ENCODE measurements around the gene PEMT.

Gene PEMT

GRCh38 chr17:17545031-17545820 lies 46.3 kb downstream of the PEMT start:
- H3K27ac ChIP-seq: no peak overlapping the region
- TF ChIP-seq, protein P1, sequence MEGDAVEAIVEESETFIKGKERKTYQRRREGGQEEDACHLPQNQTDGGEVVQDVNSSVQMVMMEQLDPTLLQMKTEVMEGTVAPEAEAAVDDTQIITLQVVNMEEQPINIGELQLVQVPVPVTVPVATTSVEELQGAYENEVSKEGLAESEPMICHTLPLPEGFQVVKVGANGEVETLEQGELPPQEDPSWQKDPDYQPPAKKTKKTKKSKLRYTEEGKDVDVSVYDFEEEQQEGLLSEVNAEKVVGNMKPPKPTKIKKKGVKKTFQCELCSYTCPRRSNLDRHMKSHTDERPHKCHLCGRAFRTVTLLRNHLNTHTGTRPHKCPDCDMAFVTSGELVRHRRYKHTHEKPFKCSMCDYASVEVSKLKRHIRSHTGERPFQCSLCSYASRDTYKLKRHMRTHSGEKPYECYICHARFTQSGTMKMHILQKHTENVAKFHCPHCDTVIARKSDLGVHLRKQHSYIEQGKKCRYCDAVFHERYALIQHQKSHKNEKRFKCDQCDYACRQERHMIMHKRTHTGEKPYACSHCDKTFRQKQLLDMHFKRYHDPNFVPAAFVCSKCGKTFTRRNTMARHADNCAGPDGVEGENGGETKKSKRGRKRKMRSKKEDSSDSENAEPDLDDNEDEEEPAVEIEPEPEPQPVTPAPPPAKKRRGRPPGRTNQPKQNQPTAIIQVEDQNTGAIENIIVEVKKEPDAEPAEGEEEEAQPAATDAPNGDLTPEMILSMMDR (IDR thresholded peaks at IDR 0.05): no peak
- no peak for TF ChIP-seq ZFX (IDR thresholded peaks at IDR 0.05; ENCODE audit: borderline replicate concordance)

GRCh38 chr17:17542906-17543635 lies 48.4 kb downstream of the PEMT start:
- no peak overlapping the region for H3K27ac ChIP-seq
- TF ChIP-seq, protein P1 (IDR thresholded peaks at IDR 0.05): no peak
- TF ChIP-seq ZFX (IDR thresholded peaks at IDR 0.05; ENCODE audit: borderline replicate concordance): no peak

GRCh38 chr17:17541640-17542001 lies 49.9 kb downstream of the PEMT start:
- TF ChIP-seq, protein P1 (IDR thresholded peaks at IDR 0.05): no peak
- no peak for TF ChIP-seq ZFX (IDR thresholded peaks at IDR 0.05; ENCODE audit: borderline replicate concordance)
- no peak overlapping the region for H3K27ac ChIP-seq

DNA sequence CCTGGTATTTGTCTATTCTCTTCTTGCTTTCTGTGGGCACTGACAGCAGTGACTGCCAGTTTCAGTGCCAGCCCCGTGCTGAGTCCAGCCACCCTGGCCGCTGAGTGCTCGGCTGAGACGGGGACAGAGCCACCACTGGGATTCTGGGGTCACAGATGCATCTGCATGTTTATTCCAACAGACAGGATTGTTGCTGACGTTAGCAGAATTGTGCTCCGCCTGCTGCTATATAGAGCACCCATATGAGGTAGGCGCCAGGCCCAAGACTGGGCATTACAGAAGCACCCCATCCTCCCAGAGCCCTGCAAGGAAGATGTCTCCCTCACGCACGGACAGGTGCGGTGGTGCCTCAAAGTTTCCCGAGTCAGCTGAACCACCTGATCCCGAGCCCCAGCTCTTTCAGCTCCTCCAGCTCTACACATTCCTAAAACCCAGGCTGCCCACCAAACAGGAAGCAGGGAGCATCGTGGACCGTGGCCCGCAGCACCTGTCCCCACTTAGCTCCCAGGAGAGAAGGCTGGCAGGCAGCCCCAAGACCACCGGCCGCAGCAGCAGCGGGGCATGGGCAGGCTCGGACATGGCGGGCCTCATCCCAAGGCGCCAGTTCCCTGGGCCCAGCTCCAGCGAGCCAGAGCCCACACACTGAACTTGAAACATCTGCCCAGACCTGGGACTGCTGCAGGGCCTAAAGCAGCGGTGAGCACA lies 50.4 kb downstream of the PEMT start:
- no peak overlapping the region for H3K27ac ChIP-seq
- no peak for TF ChIP-seq ZFX (IDR thresholded peaks at IDR 0.05; ENCODE audit: borderline replicate concordance)
- TF ChIP-seq, protein P1 (IDR thresholded peaks at IDR 0.05): no peak

DNA sequence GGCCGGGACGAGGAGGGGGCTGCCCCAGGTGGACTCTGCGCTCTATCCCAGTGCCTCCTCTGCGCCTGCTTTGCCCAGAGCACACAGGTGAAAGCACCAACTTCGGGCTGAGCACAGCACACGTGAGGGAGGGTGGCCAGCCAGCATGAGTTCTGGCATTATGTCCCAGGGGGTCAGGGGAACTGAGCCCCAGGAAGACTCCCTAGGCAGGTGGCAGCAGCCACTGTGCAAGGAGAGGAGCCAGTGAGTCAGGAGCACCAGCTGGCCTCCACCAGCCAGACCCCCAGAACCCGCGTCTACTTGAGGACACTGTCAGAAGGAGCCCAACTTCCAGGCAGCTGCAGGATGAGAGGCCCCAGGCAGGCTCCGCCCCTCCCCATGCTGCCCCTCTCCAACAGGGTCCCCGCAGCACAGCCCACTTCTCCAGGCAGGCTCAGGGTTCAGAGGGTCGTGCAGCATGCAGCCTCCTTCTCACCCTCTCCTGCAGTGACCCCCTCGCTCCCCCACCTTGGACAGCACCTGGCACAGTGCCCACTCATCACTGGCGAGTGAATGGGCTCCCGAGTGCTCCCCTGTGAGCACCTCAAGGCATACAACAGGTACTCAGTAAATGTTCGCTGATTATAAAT lies 51.1 kb downstream of the PEMT start:
- no peak overlapping the region for H3K27ac ChIP-seq

DNA sequence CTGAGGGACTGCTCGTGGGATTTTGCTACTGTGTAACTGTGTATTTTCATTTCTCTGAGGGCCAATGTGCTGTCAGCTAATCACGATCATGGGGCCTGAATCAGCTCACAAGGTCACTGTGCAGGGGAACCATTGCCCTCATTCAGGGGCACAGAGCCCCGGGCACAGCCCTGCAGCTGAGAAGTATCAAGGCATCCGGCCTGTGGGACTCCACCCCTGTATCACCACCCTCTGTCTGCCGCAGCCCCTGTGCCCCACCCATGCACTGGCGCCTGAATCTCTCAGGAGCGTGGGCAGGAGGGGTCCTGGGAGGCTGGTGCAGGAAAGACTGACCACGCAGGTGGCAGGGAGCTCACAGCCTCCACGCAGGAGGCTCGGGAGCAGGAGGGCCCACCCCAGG lies 51.9 kb downstream of the PEMT start:
- no peak for TF ChIP-seq ZFX (IDR thresholded peaks at IDR 0.05; ENCODE audit: borderline replicate concordance)
- TF ChIP-seq, protein P1 (IDR thresholded peaks at IDR 0.05): no peak
- H3K27ac ChIP-seq: no peak overlapping the region

More for the DNA sequence above, 51.1 kb downstream of the PEMT start:
- TF ChIP-seq, protein P1 (IDR thresholded peaks at IDR 0.05): no peak
- no peak for TF ChIP-seq ZFX (IDR thresholded peaks at IDR 0.05; ENCODE audit: borderline replicate concordance)
